H1 (cell line): ENCODE results near the gene ZNF532.

Source experiments
- CTCF ChIP-seq, 3 experiments: IDR thresholded peaks; 1 replicate in 2 of 3; 2 replicates in 1 of 3; pipeline versions ENCODE4 v1.5.1 to v1.6.1; 2011; ENCODE audit warnings: low read length in 3 of 3, mild to moderate bottlenecking in 3 of 3, inconsistent platforms in 2 of 3, low read depth in 1 of 3, moderate library complexity in 1 of 3; ENCODE audit not compliant: insufficient read depth in 1 of 3; ENCODE audit errors: control extremely low read depth in 1 of 3
- EP300 ChIP-seq, 2 experiments: IDR thresholded peaks; 1 replicate in 1 of 2; 2 replicates in 1 of 2; pipeline ENCODE4 v1.6.1; 2011 to 2012; ENCODE audit warnings: low read depth in 2 of 2, low read length in 2 of 2, mild to moderate bottlenecking in 2 of 2, borderline replicate concordance in 1 of 2, inconsistent platforms in 1 of 2, moderate library complexity in 1 of 2
- MAFK ChIP-seq: IDR thresholded peaks from 2 replicates; pipeline ENCODE4 v1.6.1; 2012; ENCODE audit warnings: low read depth, mild to moderate bottlenecking, improper control_type of control experiment, low read length
- SIN3A ChIP-seq, 2 experiments: IDR thresholded peaks in 1 of 2; conservative IDR thresholded peaks in 1 of 2; 2 replicates each; pipeline ENCODE4 v1.6.1; 2011 to 2012; ENCODE audit warnings: low read length in 2 of 2, improper control_type of control experiment in 1 of 2, low read depth in 1 of 2, mild to moderate bottlenecking in 1 of 2
- SP2 ChIP-seq: IDR thresholded peaks from 2 replicates; pipeline ENCODE4 v1.6.1; 2012; ENCODE audit warnings: mild to moderate bottlenecking, low read length, inconsistent platforms
- TAF1 ChIP-seq: IDR thresholded peaks from 2 replicates; pipeline ENCODE4 v1.6.1; 2011; ENCODE audit warnings: mild to moderate bottlenecking, low read depth, low read length
- TEAD4 ChIP-seq: IDR thresholded peaks from 2 replicates; pipeline ENCODE4 v1.6.1; 2012; ENCODE audit warnings: low read depth, low read length, inconsistent platforms, mixed read lengths
- ZNF274 ChIP-seq: IDR thresholded peaks from 2 replicates; pipeline ENCODE4 v1.7.0; 2012; ENCODE audit warnings: low read length, borderline replicate concordance; ENCODE audit errors: extremely low read depth

- TF ChIP-seq CTCF (IDR thresholded peaks at IDR 0.05; ENCODE audit: control extremely low read depth in 1 of 3, insufficient read depth in 1 of 3, low read depth in 1 of 3, low read length in 3 of 3) (no peak), SIN3A (conservative IDR thresholded peaks at IDR 0.05 in 1 of 2, IDR thresholded peaks at IDR 0.05 in 1 of 2; ENCODE audit: low read depth in 1 of 2, low read length in 2 of 2) (no peak), EP300 (IDR thresholded peaks at IDR 0.05; ENCODE audit: borderline replicate concordance in 1 of 2, low read depth in 2 of 2, low read length in 2 of 2) (no peak), MAFK (no peak), TEAD4 (no peak), TAF1 (no peak), ZNF274 (no peak), SP2 (no peak)
These were observed 138.4 kb downstream of the ZNF532 start for GRCh38 chr18:59002974-59003594.
